ENCODE results near the gene MRPL44.
A peak's percentile ranks its signal among the peaks of the same experiment; 100 is the strongest.

DNA sequence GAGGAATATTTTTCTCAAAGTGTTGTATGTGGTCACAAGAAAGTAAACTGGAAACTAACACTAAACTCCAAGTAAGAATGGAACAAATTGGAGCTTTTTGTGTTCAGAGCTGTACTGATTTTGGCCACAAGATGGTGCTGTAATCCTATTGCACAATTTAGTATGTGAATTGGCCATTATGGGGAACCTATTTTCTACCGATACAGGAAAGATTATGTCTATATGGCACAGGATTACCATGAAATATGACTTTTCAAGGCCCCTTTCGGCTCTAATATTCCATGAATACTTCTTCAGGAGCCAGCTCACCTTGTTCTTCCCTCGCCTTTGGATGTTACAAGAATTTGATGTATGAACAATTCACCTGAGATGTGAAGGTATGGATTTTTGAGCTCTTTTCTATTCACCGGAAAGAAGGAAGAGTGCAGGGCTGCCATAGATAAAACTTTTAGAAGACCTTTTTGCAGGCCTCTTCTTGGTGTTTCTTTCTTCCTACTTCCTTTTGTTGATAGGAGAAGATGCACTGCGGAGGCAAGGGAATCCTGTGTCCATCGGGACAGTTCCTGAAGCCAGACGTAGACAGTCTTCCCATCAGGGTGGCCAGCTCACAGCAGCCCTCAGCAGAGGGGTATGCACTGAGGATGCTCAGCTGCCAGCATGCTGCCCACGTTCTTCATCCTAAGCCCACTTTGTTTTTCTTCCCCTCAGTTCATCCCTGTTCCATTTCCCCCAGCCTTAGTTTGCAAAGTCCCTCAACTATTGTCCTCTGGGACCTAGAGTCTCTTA lies 13.3 kb downstream of the MRPL44 start:
- TF ChIP-seq, protein P1, sequence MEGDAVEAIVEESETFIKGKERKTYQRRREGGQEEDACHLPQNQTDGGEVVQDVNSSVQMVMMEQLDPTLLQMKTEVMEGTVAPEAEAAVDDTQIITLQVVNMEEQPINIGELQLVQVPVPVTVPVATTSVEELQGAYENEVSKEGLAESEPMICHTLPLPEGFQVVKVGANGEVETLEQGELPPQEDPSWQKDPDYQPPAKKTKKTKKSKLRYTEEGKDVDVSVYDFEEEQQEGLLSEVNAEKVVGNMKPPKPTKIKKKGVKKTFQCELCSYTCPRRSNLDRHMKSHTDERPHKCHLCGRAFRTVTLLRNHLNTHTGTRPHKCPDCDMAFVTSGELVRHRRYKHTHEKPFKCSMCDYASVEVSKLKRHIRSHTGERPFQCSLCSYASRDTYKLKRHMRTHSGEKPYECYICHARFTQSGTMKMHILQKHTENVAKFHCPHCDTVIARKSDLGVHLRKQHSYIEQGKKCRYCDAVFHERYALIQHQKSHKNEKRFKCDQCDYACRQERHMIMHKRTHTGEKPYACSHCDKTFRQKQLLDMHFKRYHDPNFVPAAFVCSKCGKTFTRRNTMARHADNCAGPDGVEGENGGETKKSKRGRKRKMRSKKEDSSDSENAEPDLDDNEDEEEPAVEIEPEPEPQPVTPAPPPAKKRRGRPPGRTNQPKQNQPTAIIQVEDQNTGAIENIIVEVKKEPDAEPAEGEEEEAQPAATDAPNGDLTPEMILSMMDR (IDR thresholded peaks at IDR 0.05; ENCODE audit: insufficient read depth, low read depth, low read length) = peak; percentile 97
- no peak for TF ChIP-seq EZH2 (IDR thresholded peaks at IDR 0.05; ENCODE audit: insufficient read depth, low read length)

Data from astrocyte (in vitro differentiated cells and primary cell).